ENCODE results near the gene C1orf167.

The C1orf167 gene

GRCh38 chr1:11786168-11786567, 24.2 kb downstream of the C1orf167 start:
- no peak for DNase-seq (ENCODE audit: low spot score)

- DNase-seq (ENCODE audit: low spot score): no peak
These were observed 25.3 kb downstream of the C1orf167 start for GRCh38 chr1:11787251-11787803.

- DNase-seq (ENCODE audit: low spot score): no peak
These were observed 25.9 kb downstream of the C1orf167 start for GRCh38 chr1:11787804-11788436.

GRCh38 chr1:11788549-11789053, 26.6 kb downstream of the C1orf167 start:
- no peak for DNase-seq (ENCODE audit: low spot score)

- no peak for DNase-seq (ENCODE audit: low spot score)
These were observed 27.4 kb downstream of the C1orf167 start for GRCh38 chr1:11789126-11790067.

- DNase-seq (ENCODE audit: low spot score): no peak
These were observed 28.3 kb downstream of the C1orf167 start for GRCh38 chr1:11790101-11790879.

- DNase-seq (ENCODE audit: low spot score): peak; percentile 55
These were observed 29.1 kb downstream of the C1orf167 start for GRCh38 chr1:11790880-11791715.

- no peak for DNase-seq (ENCODE audit: low spot score)
These were observed 30.1 kb downstream of the C1orf167 start for GRCh38 chr1:11792106-11792505.

- DNase-seq (ENCODE audit: low spot score): no peak
These were observed 31.8 kb downstream of the C1orf167 start for GRCh38 chr1:11793819-11794218.

GRCh38 chr1:11794446-11795237, 32.6 kb downstream of the C1orf167 start:
- no peak for DNase-seq (ENCODE audit: low spot score)

GRCh38 chr1:11795238-11795890, 33.4 kb downstream of the C1orf167 start:
- no peak for DNase-seq (ENCODE audit: low spot score)

- DNase-seq (ENCODE audit: low spot score): no peak
These were observed 34.2 kb downstream of the C1orf167 start for GRCh38 chr1:11796036-11796828.

- DNase-seq (ENCODE audit: low spot score): no peak
These were observed 35.7 kb downstream of the C1orf167 start for GRCh38 chr1:11797525-11798216.

- no peak for DNase-seq (ENCODE audit: low spot score)
These were observed 37.1 kb downstream of the C1orf167 start for GRCh38 chr1:11799099-11799498.

- no peak for DNase-seq (ENCODE audit: low spot score)
These were observed 37.9 kb downstream of the C1orf167 start for GRCh38 chr1:11799896-11800295.

GRCh38 chr1:11800391-11800755, 38.4 kb downstream of the C1orf167 start:
- DNase-seq (ENCODE audit: low spot score): no peak

- no peak for DNase-seq (ENCODE audit: low spot score)
These were observed 38.9 kb downstream of the C1orf167 start for GRCh38 chr1:11800756-11801433.

GRCh38 chr1:11802616-11802972, 40.6 kb downstream of the C1orf167 start:
- DNase-seq (ENCODE audit: low spot score): no peak

All from cerebellar cortex (tissue), 1 donor.